Measurements from ENCODE around the gene GPC5. TPM values are rescaled to one million over a fixed set of nuclear protein-coding genes. Genes with fewer than 3 reads are reported as not detected.

GPC5 gene
- total and polyA plus RNA-seq, 9 of the 15 experiments (the other 6 are each of a cell fraction or from before 2014, with no cell fraction given) = 0.18 to 0.27 TPM; not detected in 7

GRCh38 chr13:91408971-91409370, 10.6 kb downstream of the GPC5 start:
- FAIRE-seq (no peak), DNase-seq (ENCODE audit: extremely low read depth in 1 of 4, low spot score in 3 of 4) (no peak), ATAC-seq (no peak)
- BruUV-seq (replicated peaks) = no TSS peak
- ChIA-PET CTCF (ENCODE audit: low intra/inter-chr PET ratio) (interaction anchor here (0.5 kb wide), 1 partner anchor 30 kb away, joined by 3 read pairs; no protein-coding TSS in a partner anchor), POLR2A (interaction anchor here (0.6 to 1.7 kb wide), 5 partner anchors 9 to 160 kb away, joined by 3 to 5 read pairs (median 4); partner anchors contain the start of gene MIR17HG)
- under 1% methylated on average over 2 of the region's 2 CpGs for WGBS (ENCODE audit: insufficient coverage, low coverage, missing lambda C conversion rate)
- intact Hi-C loops (cut with micrococcal nuclease) (no loop called here), in situ Hi-C loops (cut with MboI) (no loop called here)
- H3K9ac ChIP-seq (ENCODE audit: insufficient read depth in 1 of 2, low read depth in 2 of 2, low read length in 2 of 2) = no peak overlapping the region
- no peaks in the 10 kb centered on the region for H3K27me3 ChIP-seq (ENCODE audit: control insufficient read depth in 2 of 2, insufficient read depth in 2 of 2, low read length in 2 of 2)
- no peak overlapping the region for H3K4me2 ChIP-seq (ENCODE audit: insufficient read depth, low read length)
- H3K9me1 ChIP-seq (ENCODE audit: control insufficient read depth, insufficient read depth, low read length) = no peaks in the 10 kb centered on the region
- no peaks in the 10 kb centered on the region for H3K36me3 ChIP-seq (ENCODE audit: control insufficient read depth, insufficient read depth, low read length)
- no peak overlapping the region for H3K4me3 ChIP-seq
- no peaks in the 10 kb centered on the region for H3K9me3 ChIP-seq (replicated peaks; ENCODE audit: control insufficient read depth, insufficient read depth, low read depth, low read length)
- H4K20me1 ChIP-seq (replicated peaks; ENCODE audit: control insufficient read depth, insufficient read depth, low read length) = no peaks in the 10 kb centered on the region
- no peak overlapping the region for H2AFZ ChIP-seq (ENCODE audit: low read depth, low read length)
- H3K79me2 ChIP-seq (ENCODE audit: control insufficient read depth, insufficient read depth, low read length) = no peaks in the 10 kb centered on the region
- H3K27ac ChIP-seq (ENCODE audit: extremely low read depth, low read depth, low read length) = no peak overlapping the region
- H3K4me1 ChIP-seq (replicated peaks in 1 of 2; ENCODE audit: control insufficient read depth in 2 of 2, insufficient read depth in 2 of 2, low read length in 2 of 2) = no peaks in the 10 kb centered on the region
- no peak for TF ChIP-seq SMARCA5 (IDR thresholded peaks at IDR 0.05)
- TF ChIP-seq L3MBTL2 (IDR thresholded peaks at IDR 0.05) = no peak
- TF ChIP-seq ZNF175 (CRISPR knock-in tag; IDR thresholded peaks at IDR 0.05; ENCODE audit: low read depth) = no peak
- TF ChIP-seq CEBPZ (IDR thresholded peaks at IDR 0.05; ENCODE audit: borderline replicate concordance, low read depth, low read length) = no peak
- no peak for TF ChIP-seq ZBTB1 (CRISPR knock-in tag; IDR thresholded peaks at IDR 0.05; ENCODE audit: borderline replicate concordance, low read depth)
- no peak for TF ChIP-seq ARID4B (CRISPR knock-in tag; IDR thresholded peaks at IDR 0.05)
- no peak for TF ChIP-seq ZNF586 (CRISPR knock-in tag; conservative IDR thresholded peaks at IDR 0.05)
- TF ChIP-seq C11orf30 (IDR thresholded peaks at IDR 0.05; ENCODE audit: low read depth) = no peak
- no peak for TF ChIP-seq LARP7 (IDR thresholded peaks at IDR 0.05)
- TF ChIP-seq IRF9 (tag; IDR thresholded peaks at IDR 0.05) = no peak
- no peak for TF ChIP-seq ZNF212 (CRISPR knock-in tag; IDR thresholded peaks at IDR 0.05)
- no peak for TF ChIP-seq NUFIP1 (IDR thresholded peaks at IDR 0.05; ENCODE audit: partially characterized antibody)
- no peak for TF ChIP-seq FOXO4 (CRISPR knock-in tag; IDR thresholded peaks at IDR 0.05)
